ENCODE measurements around the gene ATP1A3.

The ATP1A3 gene

GRCh38 chr19:41984961-41985360 is 9.1 kb downstream of the ATP1A3 start:
- no peak for DNase-seq (ENCODE audit: low read depth)

GRCh38 chr19:41981724-41982123 is 12.3 kb downstream of the ATP1A3 start:
- DNase-seq (ENCODE audit: low read depth): no peak

DNA sequence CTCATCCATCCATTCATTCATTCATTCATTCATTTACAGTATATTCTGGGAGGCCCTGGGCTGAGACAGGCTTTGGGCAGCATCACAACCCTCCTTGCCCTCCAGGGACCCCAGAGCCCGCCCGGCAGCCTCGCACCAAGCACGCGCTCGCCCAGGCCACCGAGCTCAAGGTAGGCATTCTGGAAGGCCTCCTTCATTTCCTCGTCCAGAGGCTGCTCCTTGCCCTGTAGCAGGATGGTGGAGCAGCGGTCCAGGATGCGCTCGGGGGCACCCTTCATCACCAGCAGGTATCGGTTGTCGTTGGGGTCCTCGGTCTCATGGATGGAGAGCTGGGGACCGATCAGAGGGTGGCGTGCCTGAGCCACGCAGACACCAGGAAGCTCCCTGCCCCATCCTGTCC is 15.6 kb downstream of the ATP1A3 start:
- no peak for DNase-seq (ENCODE audit: low read depth)

DNA sequence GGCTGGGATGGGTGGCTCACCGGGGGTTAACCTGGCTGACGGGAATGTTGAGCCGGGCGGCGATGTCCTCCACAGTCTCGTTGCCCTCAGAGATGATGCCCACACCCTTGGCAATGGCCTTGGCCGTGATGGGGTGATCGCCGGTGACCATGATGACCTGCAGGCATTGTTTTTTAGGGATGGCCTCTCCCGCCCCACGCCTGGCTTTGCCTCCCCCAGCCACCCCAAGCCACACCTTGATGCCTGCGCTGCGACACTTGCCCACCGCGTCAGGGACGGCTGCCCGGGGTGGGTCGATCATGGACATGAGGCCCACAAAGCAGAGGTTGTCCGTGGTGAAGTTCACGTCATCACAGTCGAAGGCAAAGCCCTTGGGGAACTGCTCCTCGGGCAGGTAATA is 16.1 kb downstream of the ATP1A3 start:
- no peak for DNase-seq (ENCODE audit: low read depth)

- DNase-seq (ENCODE audit: low read depth): no peak
Measured at GRCh38 chr19:41974652-41975051, 19.4 kb downstream of the ATP1A3 start.

GRCh38 chr19:41971363-41971762 is 22.7 kb downstream of the ATP1A3 start:
- no peak for DNase-seq (ENCODE audit: low read depth)

DNA sequence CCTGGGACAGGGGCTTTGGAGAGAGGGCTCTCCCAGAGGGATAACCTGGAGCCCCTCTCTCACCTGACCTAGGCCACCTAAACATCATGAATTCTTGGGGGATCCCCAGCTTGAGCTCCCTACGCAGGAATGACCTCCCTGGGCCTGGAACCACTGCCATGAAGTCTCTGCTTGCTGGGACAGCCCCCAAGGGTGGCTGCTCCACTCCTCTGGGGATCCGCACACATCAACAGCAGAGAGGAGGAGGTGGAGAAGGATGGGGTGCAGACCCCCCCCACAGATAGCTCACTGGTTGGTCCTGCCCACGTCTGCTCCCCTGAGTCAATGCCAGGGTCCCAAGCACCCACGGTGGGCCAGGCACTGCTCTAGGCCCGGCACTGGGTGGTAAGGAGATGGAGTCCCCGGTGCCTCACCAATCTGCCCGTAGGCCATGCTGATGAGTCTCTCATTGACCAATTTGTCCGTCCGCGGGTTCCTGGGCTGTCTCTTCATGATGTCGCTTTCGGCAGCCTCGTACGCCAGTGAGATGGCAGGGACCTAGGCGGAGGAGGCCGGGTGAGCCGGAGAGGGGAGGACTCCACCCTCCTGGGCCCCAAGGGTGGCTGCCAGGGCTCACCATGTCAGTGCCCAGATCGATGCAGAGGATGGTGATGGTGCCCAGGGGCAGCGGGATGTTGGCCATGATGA is 24.1 kb downstream of the ATP1A3 start:
- no peak for DNase-seq (ENCODE audit: low read depth)

DNA sequence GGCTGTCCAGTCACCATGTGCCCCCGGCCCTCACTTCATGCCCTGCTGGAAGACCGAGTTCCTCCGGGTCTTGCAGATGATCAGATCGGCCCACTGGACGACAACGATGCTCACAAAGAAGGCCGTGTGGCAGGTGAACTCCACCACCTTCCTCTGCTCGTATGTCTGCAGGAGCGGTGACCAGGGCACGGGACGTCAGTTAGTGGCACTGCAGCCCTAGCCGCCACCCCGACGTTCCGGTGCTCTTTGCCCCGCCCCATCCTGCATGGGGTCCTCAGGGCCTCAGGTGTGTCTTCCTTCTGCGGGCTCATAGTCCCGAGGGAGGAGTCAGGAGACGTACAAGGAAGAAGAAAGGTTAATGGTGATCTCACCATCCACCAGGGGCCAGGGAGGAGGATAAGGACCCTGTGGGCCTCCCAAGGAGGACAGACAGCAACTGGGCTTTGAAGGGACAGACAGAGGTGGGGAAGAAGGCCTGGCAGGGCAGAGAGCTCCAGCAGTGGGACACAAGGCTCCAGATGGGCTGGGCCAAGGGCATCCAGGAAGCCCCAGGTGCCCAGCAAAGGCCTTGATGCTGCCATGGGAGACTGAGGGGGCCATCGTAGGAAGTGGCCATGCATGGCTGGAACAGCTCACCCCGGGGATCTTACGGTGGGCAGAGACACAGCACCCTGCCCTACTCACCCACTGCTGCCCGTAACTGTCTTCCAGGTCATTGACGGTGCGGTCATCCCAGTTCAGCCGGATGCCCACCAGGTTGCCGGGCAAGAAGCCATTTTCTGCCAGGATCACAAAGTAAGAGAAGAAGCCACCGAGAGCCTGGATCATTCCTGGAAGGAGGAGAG is 25.1 kb downstream of the ATP1A3 start:
- DNase-seq (ENCODE audit: low read depth): no peak

GRCh38 chr19:41967054-41967783 is 26.8 kb downstream of the ATP1A3 start:
- DNase-seq (ENCODE audit: low read depth): no peak

GRCh38 chr19:41965106-41965505 is 28.9 kb downstream of the ATP1A3 start:
- no peak for DNase-seq (ENCODE audit: low read depth)

DNA sequence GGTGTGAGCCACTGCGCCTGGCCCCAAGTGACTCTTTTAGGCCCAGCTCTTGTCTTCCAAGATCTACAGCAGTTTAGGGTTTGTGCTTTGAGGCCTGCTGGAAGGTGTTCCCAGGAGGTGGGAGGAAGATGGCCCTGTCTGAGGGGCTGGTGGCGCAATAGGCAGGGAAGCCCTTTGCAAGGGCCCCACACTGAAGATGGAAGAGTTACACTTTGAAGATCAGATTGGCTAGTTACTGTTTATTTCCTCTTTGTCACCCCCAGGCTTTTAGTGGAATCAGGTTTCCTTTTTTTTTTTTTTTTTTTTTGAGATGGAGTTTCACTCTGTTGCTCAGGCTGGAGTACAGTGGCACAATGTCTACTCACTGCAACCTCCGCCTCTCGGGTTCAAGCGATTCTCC is 33.1 kb downstream of the ATP1A3 start:
- DNase-seq (ENCODE audit: low read depth): no peak

DNA sequence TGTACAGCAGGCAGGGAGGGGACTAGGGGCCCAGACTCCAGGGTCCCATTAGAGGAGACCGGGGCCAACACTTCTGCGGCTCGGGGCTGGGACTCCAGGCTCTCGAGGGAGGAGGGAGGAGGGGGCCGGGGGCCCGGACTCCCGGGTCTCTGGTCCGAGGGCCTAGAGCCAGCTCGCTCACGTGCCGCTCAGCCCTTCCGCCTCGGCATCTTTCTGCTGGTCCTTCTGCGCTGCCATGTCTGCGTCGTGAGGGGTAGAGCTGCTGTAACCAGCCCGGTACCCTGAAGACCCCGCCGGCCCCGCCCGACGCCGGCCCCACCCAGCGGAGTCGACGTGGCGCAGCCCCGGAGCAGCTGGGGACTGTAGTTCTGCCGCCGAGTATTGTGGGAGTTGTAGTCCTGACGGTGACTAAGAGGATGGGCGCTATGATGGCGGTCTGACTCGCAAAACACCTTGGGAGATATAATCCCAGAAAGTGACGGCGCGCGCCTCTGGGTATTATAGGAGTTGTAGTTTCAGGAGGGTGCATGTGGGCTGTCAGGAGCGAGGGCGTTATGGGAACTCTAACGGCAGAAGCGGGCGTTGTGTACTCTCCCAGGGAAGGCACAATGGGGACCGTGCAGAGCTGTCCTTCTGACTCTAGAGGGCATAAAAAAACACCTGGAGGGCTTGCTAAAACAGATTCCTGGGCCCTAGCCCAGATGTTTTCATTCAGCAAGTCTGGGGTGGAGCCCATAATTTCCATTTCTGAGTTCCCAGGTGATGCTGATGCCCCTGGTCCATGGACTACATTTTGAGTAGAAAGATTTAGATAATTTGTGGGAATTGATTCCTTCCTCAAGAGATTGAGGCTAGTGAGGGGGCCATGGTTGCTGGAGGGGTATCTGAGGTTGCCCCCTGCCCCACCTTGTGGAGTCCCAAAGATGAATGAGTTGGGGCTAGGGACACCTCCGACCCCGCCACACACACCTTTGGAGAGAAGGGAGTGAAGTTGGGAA is 34.7 kb downstream of the ATP1A3 start, which contains the start of gene RABAC1:
TSS of gene RABAC1 (minus strand) at position 266 of the 998 bp plus-strand sequence. CDS start at position 237, 29 bp downstream.
- DNase-seq (ENCODE audit: low read depth): peak; percentile 79

GRCh38 chr19:41958367-41959055 is 35.5 kb downstream of the ATP1A3 start:
- DNase-seq (ENCODE audit: low read depth): peak; percentile 50

GRCh38 chr19:41957838-41958366 is 36.1 kb downstream of the ATP1A3 start:
- DNase-seq (ENCODE audit: low read depth): peak; percentile 66

- DNase-seq (ENCODE audit: low read depth): no peak
Measured at GRCh38 chr19:41957161-41957837, 36.7 kb downstream of the ATP1A3 start.

DNA sequence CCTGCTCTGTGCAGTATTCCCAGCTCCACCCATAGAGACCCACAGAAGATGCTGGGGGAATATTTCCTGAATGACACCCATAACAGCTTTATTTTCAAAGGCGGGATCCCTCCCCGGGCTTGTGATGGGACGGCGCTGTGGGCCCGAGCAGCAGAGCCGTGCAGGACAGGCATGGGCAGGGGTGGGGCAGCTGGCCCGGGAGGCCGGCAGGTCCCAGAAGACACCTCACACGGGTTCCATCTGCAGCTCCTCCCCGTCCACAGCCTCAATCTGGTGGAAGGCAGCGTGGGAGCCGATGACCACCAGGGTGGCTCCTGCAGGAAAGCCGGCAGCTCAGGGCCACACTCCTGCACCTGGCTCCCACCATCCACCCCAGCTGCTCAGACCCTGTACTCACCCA is 37.4 kb downstream of the ATP1A3 start:
- no peak for DNase-seq (ENCODE audit: low read depth)

- DNase-seq (ENCODE audit: low read depth): no peak
Measured at GRCh38 chr19:41955521-41955920, 38.5 kb downstream of the ATP1A3 start.

DNA sequence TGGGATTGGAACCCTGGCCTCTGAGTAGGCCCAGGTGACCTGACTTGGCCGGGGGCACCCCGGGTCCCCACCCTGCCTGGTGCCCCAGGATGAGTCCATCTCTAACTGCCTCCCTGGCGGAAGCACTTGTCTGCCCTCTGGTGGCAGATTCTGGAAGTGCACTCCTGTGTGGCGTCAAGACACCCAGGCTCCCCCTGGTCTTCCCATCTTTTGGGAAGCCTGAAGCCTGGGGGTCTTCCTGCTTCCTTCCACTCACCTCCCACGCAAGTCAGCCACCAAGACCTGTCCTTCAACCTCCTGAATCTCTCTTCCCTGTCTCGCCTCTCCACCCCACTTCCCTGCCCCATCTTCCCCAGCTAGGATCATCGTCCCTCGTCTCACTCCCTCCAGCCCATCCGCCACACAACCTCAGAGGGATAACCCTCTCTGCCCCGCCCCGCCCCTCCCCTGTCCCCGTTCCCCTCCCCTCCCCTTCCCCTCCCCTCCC is 42.3 kb downstream of the ATP1A3 start:
- peak; percentile 43 for DNase-seq (ENCODE audit: low read depth)

- DNase-seq (ENCODE audit: low read depth): no peak
Measured at GRCh38 chr19:41947091-41947490, 46.9 kb downstream of the ATP1A3 start.
